Brain microvascular endothelial cell (primary cell): ENCODE data around the gene SEZ6.
A peak's percentile ranks its signal among the peaks of the same experiment; 100 is the strongest.

Source experiments
- DNase-seq: peaks from one replicate; pipeline ENCODE4 v3.0.0-alpha.2; 2020
- H3K27ac ChIP-seq: fragments of 250-450 bp; sonication (Bioruptor Pico); 2 replicates; pipeline ENCODE4 v1.5.1; 2020; ENCODE audit warnings: mild to moderate bottlenecking, moderate library complexity
- H3K27me3 ChIP-seq: fragments of 250-450 bp; sonication (Bioruptor Pico); replicated peaks from 2 replicates; pipeline ENCODE4 v1.5.1; 2020; ENCODE audit warnings: mild to moderate bottlenecking
- H3K36me3 ChIP-seq: fragments of 250-450 bp; sonication (Bioruptor Pico); replicated peaks from 2 replicates; pipeline ENCODE4 v1.5.1; 2020; ENCODE audit warnings: mild to moderate bottlenecking
- H3K4me3 ChIP-seq: 2 replicates; pipeline ENCODE4 v1.5.1; 2011; ENCODE audit warnings: low read depth, mild to moderate bottlenecking, control low read depth, low read length, moderate library complexity
- CTCF ChIP-seq: IDR thresholded peaks from 2 replicates; pipeline ENCODE4 v1.5.1; 2011; ENCODE audit warnings: low read depth, mild to moderate bottlenecking, moderate library complexity, low read length, control low read depth, inconsistent platforms; ENCODE audit errors: missing control alignments
- in situ Hi-C: cut with HindIII; loops from 2 replicates; pipeline ENCODE4 v1.10.0; 2017; ENCODE audit warnings: low sequenced_read_pairs, low pct_ligation_motif_present

SEZ6 gene

DNA sequence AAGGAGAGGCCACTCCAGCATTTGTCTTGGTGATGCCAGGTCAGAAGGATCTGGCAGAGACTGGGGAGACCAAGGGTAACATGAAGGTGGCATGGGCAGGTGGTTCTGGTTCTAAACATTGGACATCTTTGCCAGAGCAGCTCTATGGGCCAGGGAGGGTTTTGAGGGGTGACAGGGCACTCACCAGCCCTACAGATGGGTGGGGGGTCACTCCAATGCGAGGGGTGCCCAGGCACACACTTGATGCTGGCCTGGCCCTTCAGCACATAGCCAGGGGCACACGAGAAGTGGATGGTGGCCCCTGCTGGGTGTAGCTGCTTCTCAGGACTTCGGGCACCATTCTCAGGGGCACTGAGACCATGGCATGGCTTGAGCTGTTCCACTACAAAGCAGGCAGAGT, 49.0 kb downstream of the SEZ6 start:
- H3K27me3 ChIP-seq = no peaks in the 10 kb centered on the region
- no peak overlapping the region for H3K4me3 ChIP-seq
- no peaks in the 10 kb centered on the region for H3K36me3 ChIP-seq
- no peak for TF ChIP-seq CTCF
- DNase-seq = no peak
- H3K27ac ChIP-seq = no peak overlapping the region
- in situ Hi-C loops = no loop called here

- Histone ChIP-seq H3K4me3 (no peak overlapping the region), H3K27me3 (no peaks in the 10 kb centered on the region), H3K36me3 (no peaks in the 10 kb centered on the region), H3K27ac (no peak overlapping the region)
- no peak for DNase-seq
- in situ Hi-C loops = no loop called here
- no peak for TF ChIP-seq CTCF
These were observed 49.7 kb downstream of the SEZ6 start for GRCh38 chr17:28956112-28956511.

GRCh38 chr17:28955408-28955807, 50.4 kb downstream of the SEZ6 start:
- in situ Hi-C loops = no loop called here
- Histone ChIP-seq H3K27ac (no peak overlapping the region), H3K36me3 (no peaks in the 10 kb centered on the region), H3K4me3 (no peak overlapping the region), H3K27me3 (no peaks in the 10 kb centered on the region)
- no peak for TF ChIP-seq CTCF
- no peak for DNase-seq

GRCh38 chr17:28954886-28955285, 50.9 kb downstream of the SEZ6 start:
- TF ChIP-seq CTCF = no peak
- in situ Hi-C loops = no loop called here
- Histone ChIP-seq H3K36me3 (no peaks in the 10 kb centered on the region), H3K27me3 (no peaks in the 10 kb centered on the region), H3K27ac (no peak overlapping the region), H3K4me3 (no peak overlapping the region)
- DNase-seq = no peak

DNA sequence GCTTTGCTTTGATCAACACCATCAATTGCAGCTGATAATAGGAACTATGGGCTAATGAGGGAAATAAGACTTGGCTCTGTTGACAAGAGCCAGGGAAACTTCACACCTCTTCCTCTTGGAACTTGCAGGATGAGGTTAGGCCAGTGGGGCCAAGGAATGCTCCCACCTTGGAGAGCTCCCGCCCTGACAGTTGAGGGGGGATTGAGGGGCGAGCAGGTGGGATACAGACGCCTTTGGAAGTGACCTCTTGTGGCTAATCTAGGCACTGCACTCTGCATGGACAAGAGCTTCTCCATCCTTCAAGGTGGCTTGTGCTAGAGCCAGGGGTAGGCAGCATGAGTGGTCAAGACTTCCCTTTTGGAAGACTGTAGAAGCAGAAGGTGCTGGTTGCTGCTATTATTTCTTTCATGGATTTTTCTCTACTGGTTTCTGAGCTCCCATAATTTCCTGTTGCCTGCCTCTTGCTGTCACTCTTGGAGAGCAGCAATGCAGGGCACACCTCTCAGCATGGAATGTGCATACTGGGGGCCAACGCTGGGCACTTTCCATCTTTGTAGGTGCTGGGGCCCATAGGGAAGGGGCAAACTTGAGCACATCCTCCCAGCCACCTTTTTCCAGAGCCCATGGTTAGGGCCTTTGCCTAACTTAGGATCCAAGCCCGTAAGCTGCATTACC, 52.3 kb downstream of the SEZ6 start:
- H3K4me3 ChIP-seq = no peak overlapping the region
- in situ Hi-C loops = no loop called here
- no peaks in the 10 kb centered on the region for H3K36me3 ChIP-seq
- no peak overlapping the region for H3K27ac ChIP-seq
- H3K27me3 ChIP-seq = no peaks in the 10 kb centered on the region
- TF ChIP-seq CTCF = peak; percentile 93
- peak; percentile 47 for DNase-seq
